ENCODE measurements around the gene DUSP19.

Gene DUSP19

DNA sequence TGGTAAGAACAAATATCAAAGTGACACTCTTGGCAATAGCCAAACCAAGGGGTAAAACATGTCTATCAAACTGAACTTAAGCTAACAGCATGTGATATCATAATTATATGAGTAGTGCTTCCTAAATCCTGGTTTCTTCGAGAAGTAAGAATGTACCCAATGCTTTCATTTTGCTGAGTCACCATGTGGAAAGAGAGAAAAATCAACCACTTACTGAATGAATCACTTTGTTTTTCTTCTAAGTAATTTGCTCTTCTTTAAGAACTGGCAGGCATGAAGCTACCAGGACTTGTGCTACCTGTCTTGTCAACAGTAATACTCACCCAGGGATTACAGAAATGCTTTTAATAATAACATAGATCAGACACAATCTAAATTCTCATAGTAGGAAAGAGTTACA lies 19.0 kb upstream of the DUSP19 start:
- no peaks in the 10 kb centered on the region for H3K36me3 ChIP-seq
- H3K9me3 ChIP-seq, result no peaks in the 10 kb centered on the region
- TF ChIP-seq, protein P1, sequence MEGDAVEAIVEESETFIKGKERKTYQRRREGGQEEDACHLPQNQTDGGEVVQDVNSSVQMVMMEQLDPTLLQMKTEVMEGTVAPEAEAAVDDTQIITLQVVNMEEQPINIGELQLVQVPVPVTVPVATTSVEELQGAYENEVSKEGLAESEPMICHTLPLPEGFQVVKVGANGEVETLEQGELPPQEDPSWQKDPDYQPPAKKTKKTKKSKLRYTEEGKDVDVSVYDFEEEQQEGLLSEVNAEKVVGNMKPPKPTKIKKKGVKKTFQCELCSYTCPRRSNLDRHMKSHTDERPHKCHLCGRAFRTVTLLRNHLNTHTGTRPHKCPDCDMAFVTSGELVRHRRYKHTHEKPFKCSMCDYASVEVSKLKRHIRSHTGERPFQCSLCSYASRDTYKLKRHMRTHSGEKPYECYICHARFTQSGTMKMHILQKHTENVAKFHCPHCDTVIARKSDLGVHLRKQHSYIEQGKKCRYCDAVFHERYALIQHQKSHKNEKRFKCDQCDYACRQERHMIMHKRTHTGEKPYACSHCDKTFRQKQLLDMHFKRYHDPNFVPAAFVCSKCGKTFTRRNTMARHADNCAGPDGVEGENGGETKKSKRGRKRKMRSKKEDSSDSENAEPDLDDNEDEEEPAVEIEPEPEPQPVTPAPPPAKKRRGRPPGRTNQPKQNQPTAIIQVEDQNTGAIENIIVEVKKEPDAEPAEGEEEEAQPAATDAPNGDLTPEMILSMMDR (IDR thresholded peaks at IDR 0.05), result no peak
- no peak overlapping the region for H3K4me3 ChIP-seq (ENCODE audit: low read depth in 1 of 2, low read length in 1 of 2)
- H3K4me1 ChIP-seq (ENCODE audit: control insufficient read depth in 1 of 2, insufficient read depth in 1 of 2, low read depth in 1 of 2, low read length in 1 of 2), result no peaks in the 10 kb centered on the region
- H3K27ac ChIP-seq, result no peak overlapping the region
- peaks cover 26% of the 10 kb centered on the region for H3K27me3 ChIP-seq

DNA sequence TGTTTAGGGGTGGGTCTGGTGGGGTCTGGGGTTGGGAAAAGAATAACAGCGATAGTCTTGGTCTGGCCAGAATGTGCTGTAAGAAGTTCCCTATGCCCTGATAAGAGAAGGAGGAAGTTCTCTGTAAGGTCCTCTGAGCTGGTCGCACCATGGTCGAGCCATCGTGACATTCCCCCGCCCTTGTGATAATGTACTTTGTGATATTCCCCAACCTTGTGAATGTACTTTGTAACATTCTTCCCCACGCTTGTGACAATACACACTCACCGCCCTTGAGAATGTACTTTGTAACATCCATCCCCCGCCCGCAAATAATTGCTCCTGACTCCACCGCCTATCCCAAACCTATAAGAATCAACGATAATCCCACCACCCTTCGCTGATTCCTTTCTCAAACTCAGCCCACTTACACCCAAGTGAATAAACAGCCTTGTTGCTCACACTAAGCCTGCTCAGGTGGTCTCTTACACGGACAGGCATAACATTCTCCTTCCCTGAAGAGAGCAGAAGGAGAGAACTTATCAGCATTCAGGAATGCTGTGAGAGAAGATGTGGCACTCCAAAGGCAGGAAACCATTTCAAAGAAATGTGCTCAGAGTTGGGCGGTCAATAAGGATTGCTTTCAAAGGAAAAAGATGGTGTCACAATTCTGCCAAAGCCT lies 17.8 kb upstream of the DUSP19 start:
- H3K4me3 ChIP-seq (ENCODE audit: low read depth in 1 of 2, low read length in 1 of 2), result no peak overlapping the region
- H3K9me3 ChIP-seq, result no peaks in the 10 kb centered on the region
- H3K4me1 ChIP-seq (ENCODE audit: control insufficient read depth in 1 of 2, insufficient read depth in 1 of 2, low read depth in 1 of 2, low read length in 1 of 2), result no peaks in the 10 kb centered on the region
- TF ChIP-seq, protein P1 (IDR thresholded peaks at IDR 0.05), result no peak
- H3K27me3 ChIP-seq, result peaks cover 29% of the 10 kb centered on the region
- no peaks in the 10 kb centered on the region for H3K36me3 ChIP-seq
- H3K27ac ChIP-seq, result no peak overlapping the region

DNA sequence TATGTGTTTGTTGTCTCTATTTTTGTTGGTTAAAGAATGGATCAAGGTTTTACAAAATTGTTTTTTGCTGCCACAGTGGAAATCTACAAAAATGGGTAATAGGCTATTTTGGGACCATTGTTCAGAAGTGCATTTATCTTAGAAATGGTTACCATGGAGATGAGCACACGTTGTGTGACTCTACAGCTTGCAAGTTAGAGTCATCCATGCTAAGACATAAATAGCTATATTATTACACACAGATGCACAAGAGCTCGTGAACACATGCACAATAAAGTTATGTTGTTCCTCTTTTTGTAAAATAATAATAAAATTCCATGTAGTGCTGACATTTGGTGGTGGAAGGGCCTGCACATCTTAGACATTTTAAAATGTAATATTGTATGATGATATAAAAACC lies 15.5 kb upstream of the DUSP19 start:
- H3K4me1 ChIP-seq (ENCODE audit: control insufficient read depth in 1 of 2, insufficient read depth in 1 of 2, low read depth in 1 of 2, low read length in 1 of 2), result no peaks in the 10 kb centered on the region
- TF ChIP-seq, protein P1 (IDR thresholded peaks at IDR 0.05), result no peak
- no peak overlapping the region for H3K4me3 ChIP-seq (ENCODE audit: low read depth in 1 of 2, low read length in 1 of 2)
- peaks cover 23% of the 10 kb centered on the region for H3K27me3 ChIP-seq
- no peaks in the 10 kb centered on the region for H3K36me3 ChIP-seq
- no peak overlapping the region for H3K27ac ChIP-seq
- H3K9me3 ChIP-seq, result no peaks in the 10 kb centered on the region

DNA sequence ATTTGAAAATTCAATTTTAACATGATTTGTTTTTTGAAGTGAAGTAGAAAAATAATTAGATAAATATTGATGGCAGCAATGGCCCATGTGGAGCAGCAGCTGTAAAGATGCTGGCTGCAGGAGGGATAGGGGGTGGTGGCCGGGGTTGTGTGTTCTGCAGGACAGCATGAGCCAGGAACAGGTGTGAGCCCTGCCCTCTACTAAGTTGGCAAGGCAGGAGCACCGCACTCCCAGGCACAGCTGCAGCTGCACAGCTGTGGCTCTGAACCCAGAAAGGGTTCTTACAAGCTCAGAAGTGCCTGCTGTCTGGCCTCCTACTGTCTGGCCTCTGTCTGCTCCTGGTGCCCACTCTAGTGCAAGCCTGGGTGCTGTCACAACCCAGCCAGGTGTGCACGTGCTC lies 10.0 kb upstream of the DUSP19 start:
- TF ChIP-seq, protein P1 (IDR thresholded peaks at IDR 0.05), result no peak
- no peaks in the 10 kb centered on the region for H3K4me1 ChIP-seq (ENCODE audit: control insufficient read depth in 1 of 2, insufficient read depth in 1 of 2, low read depth in 1 of 2, low read length in 1 of 2)
- H3K27me3 ChIP-seq, result peaks cover 17% of the 10 kb centered on the region
- H3K9me3 ChIP-seq, result peaks cover 11% of the 10 kb centered on the region
- no peaks in the 10 kb centered on the region for H3K36me3 ChIP-seq
- no peak overlapping the region for H3K4me3 ChIP-seq (ENCODE audit: low read depth in 1 of 2, low read length in 1 of 2)
- no peak overlapping the region for H3K27ac ChIP-seq

DNA sequence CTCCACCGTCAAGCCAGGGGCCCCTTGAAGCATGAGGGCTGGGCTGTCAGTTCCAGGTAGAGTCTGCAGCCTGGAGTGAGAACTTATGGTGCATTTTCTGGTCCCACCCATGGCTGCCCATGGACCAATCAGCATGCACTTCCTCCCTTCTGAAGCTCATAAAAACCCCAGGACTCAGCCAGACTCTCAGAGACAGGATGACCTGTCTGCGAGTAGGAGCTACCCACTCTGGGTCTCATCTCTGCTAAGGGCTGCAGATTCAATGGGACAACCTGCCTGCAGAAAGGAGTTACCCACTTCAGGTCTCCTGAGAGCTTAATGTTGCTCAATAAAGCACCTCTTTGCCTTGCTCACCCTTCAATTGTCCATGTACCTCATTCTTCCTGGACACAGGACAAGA lies 9.4 kb upstream of the DUSP19 start:
- H3K27ac ChIP-seq, result no peak overlapping the region
- no peak overlapping the region for H3K4me3 ChIP-seq (ENCODE audit: low read depth in 1 of 2, low read length in 1 of 2)
- TF ChIP-seq, protein P1 (IDR thresholded peaks at IDR 0.05), result no peak
- no peaks in the 10 kb centered on the region for H3K36me3 ChIP-seq
- no peaks in the 10 kb centered on the region for H3K4me1 ChIP-seq (ENCODE audit: control insufficient read depth in 1 of 2, insufficient read depth in 1 of 2, low read depth in 1 of 2, low read length in 1 of 2)
- H3K9me3 ChIP-seq, result peaks cover 11% of the 10 kb centered on the region
- H3K27me3 ChIP-seq, result peaks cover 19% of the 10 kb centered on the region
